HepG2 (cell line): Measurements from ENCODE around the gene SLC25A25. TPM values are rescaled to one million over a fixed set of nuclear protein-coding genes. Genes with fewer than 3 reads are reported as not detected.

Experiments
- EED ChIP-seq: sonication (generic); formaldehyde crosslinking; IDR thresholded peaks from 2 replicates; pipeline ENCODE4 v1.5.0; 2020; ENCODE audit warnings: mild to moderate bottlenecking, missing genetic modification reagents
- HES4 ChIP-seq: sonication (generic); formaldehyde crosslinking; IDR thresholded peaks from 2 replicates; pipeline ENCODE4 v1.9.0; 2021; ENCODE audit warnings: mild to moderate bottlenecking, missing genetic modification reagents, borderline replicate concordance
- HNRNPL ChIP-seq: fragments of 200-400 bp; formaldehyde crosslinking; IDR thresholded peaks from 2 replicates; pipeline ENCODE4 v1.6.1; 2017; ENCODE audit warnings: mild to moderate bottlenecking, low read depth, low read length
- KMT2A ChIP-seq: sonication (generic); formaldehyde crosslinking; IDR thresholded peaks from 2 replicates; pipeline ENCODE4 v1.4.0; 2020; ENCODE audit warnings: missing genetic modification reagents
- MAFF ChIP-seq: IDR thresholded peaks from 2 replicates; pipeline ENCODE4 v1.6.1; 2011; ENCODE audit warnings: low read depth, low read length, improper control_type of control experiment
- MATR3 ChIP-seq: sonication (generic); formaldehyde crosslinking; IDR thresholded peaks from 2 replicates; pipeline ENCODE4 v1.4.0; 2020; ENCODE audit warnings: missing genetic modification reagents
- MTA1 ChIP-seq: sonication (generic); formaldehyde crosslinking; IDR thresholded peaks from 2 replicates; pipeline ENCODE4 v1.4.0; 2020; ENCODE audit warnings: missing genetic modification reagents, mild to moderate bottlenecking, borderline replicate concordance
- RBFOX2 ChIP-seq: fragments of 200-400 bp; formaldehyde crosslinking; IDR thresholded peaks from 2 replicates; pipeline ENCODE4 v1.6.1; 2017; ENCODE audit warnings: low read depth, mild to moderate bottlenecking, low read length
- SALL1 ChIP-seq: sonication (generic); formaldehyde crosslinking; IDR thresholded peaks from 2 replicates; pipeline ENCODE4 v1.8.0; 2022; ENCODE audit warnings: mild to moderate bottlenecking, missing genetic modification reagents
- SALL2 ChIP-seq: sonication (generic); formaldehyde crosslinking; IDR thresholded peaks from 2 replicates; pipeline ENCODE4 v1.8.1; 2023; ENCODE audit warnings: mild to moderate bottlenecking, missing genetic modification reagents, inconsistent platforms
- SMAD1 ChIP-seq: sonication (generic); formaldehyde crosslinking; IDR thresholded peaks from 2 replicates; pipeline ENCODE4 v1.4.0; 2020; ENCODE audit warnings: missing genetic modification reagents, low read depth, mild to moderate bottlenecking, borderline replicate concordance
- UBTF ChIP-seq: sonication (generic); formaldehyde crosslinking; IDR thresholded peaks from 2 replicates; pipeline ENCODE4 v1.4.0; 2020; ENCODE audit warnings: mild to moderate bottlenecking, missing genetic modification reagents
- ZBTB10 ChIP-seq: sonication (generic); formaldehyde crosslinking; IDR thresholded peaks from 2 replicates; pipeline ENCODE4 v1.4.0; 2020; ENCODE audit warnings: missing genetic modification reagents, borderline replicate concordance
- ZBTB3 ChIP-seq: sonication (generic); formaldehyde crosslinking; IDR thresholded peaks from 2 replicates; pipeline ENCODE4 v1.4.0; 2020; ENCODE audit warnings: low read depth, mild to moderate bottlenecking, moderate library complexity, missing genetic modification reagents, borderline replicate concordance
- ZNF225 ChIP-seq: sonication (generic); formaldehyde crosslinking; IDR thresholded peaks from 2 replicates; pipeline ENCODE4 v1.4.0; 2020; ENCODE audit warnings: mild to moderate bottlenecking, missing genetic modification reagents
- ZNF264 ChIP-seq: sonication (generic); formaldehyde crosslinking; IDR thresholded peaks from 2 replicates; pipeline ENCODE4 v1.4.0; 2020; ENCODE audit warnings: missing genetic modification reagents
- ZNF430 ChIP-seq: sonication (generic); formaldehyde crosslinking; IDR thresholded peaks from 2 replicates; pipeline ENCODE4 v1.9.0; 2021; ENCODE audit warnings: mild to moderate bottlenecking, missing genetic modification reagents
- ZNF431 ChIP-seq: sonication (generic); formaldehyde crosslinking; IDR thresholded peaks from 2 replicates; pipeline ENCODE4 v1.9.0; 2022; ENCODE audit warnings: missing genetic modification reagents, low read depth, mild to moderate bottlenecking, borderline replicate concordance
- ZNF563 ChIP-seq: sonication (generic); formaldehyde crosslinking; IDR thresholded peaks from 2 replicates; pipeline ENCODE4 v1.8.0; 2022; ENCODE audit warnings: mild to moderate bottlenecking, moderate library complexity, missing genetic modification reagents
- ZNF75D ChIP-seq: sonication (generic); formaldehyde crosslinking; IDR thresholded peaks from 2 replicates; pipeline ENCODE4 v1.8.1; 2023; ENCODE audit warnings: missing genetic modification reagents, mild to moderate bottlenecking, borderline replicate concordance
- ZNF776 ChIP-seq: sonication (generic); formaldehyde crosslinking; IDR thresholded peaks from 2 replicates; pipeline ENCODE4 v1.4.0; 2020; ENCODE audit warnings: mild to moderate bottlenecking, missing genetic modification reagents
- ZNF800 ChIP-seq: sonication (generic); formaldehyde crosslinking; IDR thresholded peaks from 2 replicates; pipeline ENCODE4 v1.4.0; 2020; ENCODE audit warnings: missing genetic modification reagents
- polyA plus RNA-seq, 8 experiments: library from polyadenylated mRNA; depleted of rRNA in 3 of 8; stranded (reverse) in 7 of 8; unstranded in 1 of 8; fragments of >200 nt; fragmentation: Illumina TruSeq in 4 of 8; extraction: Trizol in 4 of 8; gene quantifications; 2 replicates each; pipeline versions ENCODE4 v1.2.1 to v1.2.3, GENCODE V29; 2011 to 2016; ENCODE audit warnings: low read depth in 4 of 8, missing spikeins in 1 of 8, mixed read lengths in 1 of 8; ENCODE audit not compliant: insufficient read depth in 1 of 8
- total RNA-seq, 5 experiments: library from RNA; depleted of rRNA; stranded (reverse); fragments of >200 nt; fragmentation: Illumina TruSeq; extraction: Trizol; gene quantifications; 2 replicates each; pipeline ENCODE4 v1.2.3, GENCODE V29; 2016; ENCODE audit warnings: low read depth in 1 of 5

Gene SLC25A25
- total and polyA plus RNA-seq, 2 of the 13 experiments (the other 11 are each of a cell fraction or from before 2014, with no cell fraction given) = 10.5 to 24.8 TPM

- no peak for TF ChIP-seq MAFF
- TF ChIP-seq RBFOX2 = peak; percentile 35
- peak; percentile 38; the same call in 1 of the 2 replicates for TF ChIP-seq ZNF800
- TF ChIP-seq MTA1 = 0 out of 2 replicates have a peak, but pooled peaks have one; percentile 57
- no peak for TF ChIP-seq ZBTB3
- 0 out of 2 replicates have a peak, but pooled peaks have one; percentile 35 for TF ChIP-seq ZBTB10 (CRISPR knock-in tag)
- TF ChIP-seq ZNF75D (CRISPR knock-in tag) = 0 out of 2 replicates have a peak, but pooled peaks have one; percentile 49
- TF ChIP-seq UBTF (CRISPR knock-in tag) = peak; percentile 69
- 0 out of 2 replicates have a peak, but pooled peaks have one; percentile 24 for TF ChIP-seq ZNF430 (CRISPR knock-in tag)
- TF ChIP-seq ZNF431 (CRISPR knock-in tag) = 0 out of 2 replicates have a peak, but pooled peaks have one; percentile 28
- TF ChIP-seq MATR3 (CRISPR knock-in tag) = no peak
- 0 out of 2 replicates have a peak, but pooled peaks have one; percentile 36 for TF ChIP-seq ZNF225 (CRISPR knock-in tag)
- 0 out of 2 replicates have a peak, but pooled peaks have one; percentile 48 for TF ChIP-seq SMAD1
- TF ChIP-seq SALL2 (CRISPR knock-in tag) = 0 out of 2 replicates have a peak, but pooled peaks have one; percentile 8
- 0 out of 2 replicates have a peak, but pooled peaks have one; percentile 13 for TF ChIP-seq HNRNPL
- TF ChIP-seq ZNF776 (CRISPR knock-in tag) = 0 out of 2 replicates have a peak, but pooled peaks have one; percentile 26
- no peak for TF ChIP-seq ZNF264
- peak; percentile 59; the same call in 1 of the 2 replicates for TF ChIP-seq KMT2A (CRISPR knock-in tag)
- TF ChIP-seq SALL1 (CRISPR knock-in tag) = 0 out of 2 replicates have a peak, but pooled peaks have one; percentile 39
- TF ChIP-seq ZNF563 = 0 out of 2 replicates have a peak, but pooled peaks have one; percentile 16
- TF ChIP-seq EED = peak; percentile 38; the same call in 1 of the 2 replicates
- peak; percentile 75 for TF ChIP-seq HES4 (CRISPR knock-in tag)
Observed at GRCh38 chr9:128068386-128069205, 564 bp downstream of the SLC25A25 start (continued).
